ENCODE data around the gene SYT5.

DNA sequence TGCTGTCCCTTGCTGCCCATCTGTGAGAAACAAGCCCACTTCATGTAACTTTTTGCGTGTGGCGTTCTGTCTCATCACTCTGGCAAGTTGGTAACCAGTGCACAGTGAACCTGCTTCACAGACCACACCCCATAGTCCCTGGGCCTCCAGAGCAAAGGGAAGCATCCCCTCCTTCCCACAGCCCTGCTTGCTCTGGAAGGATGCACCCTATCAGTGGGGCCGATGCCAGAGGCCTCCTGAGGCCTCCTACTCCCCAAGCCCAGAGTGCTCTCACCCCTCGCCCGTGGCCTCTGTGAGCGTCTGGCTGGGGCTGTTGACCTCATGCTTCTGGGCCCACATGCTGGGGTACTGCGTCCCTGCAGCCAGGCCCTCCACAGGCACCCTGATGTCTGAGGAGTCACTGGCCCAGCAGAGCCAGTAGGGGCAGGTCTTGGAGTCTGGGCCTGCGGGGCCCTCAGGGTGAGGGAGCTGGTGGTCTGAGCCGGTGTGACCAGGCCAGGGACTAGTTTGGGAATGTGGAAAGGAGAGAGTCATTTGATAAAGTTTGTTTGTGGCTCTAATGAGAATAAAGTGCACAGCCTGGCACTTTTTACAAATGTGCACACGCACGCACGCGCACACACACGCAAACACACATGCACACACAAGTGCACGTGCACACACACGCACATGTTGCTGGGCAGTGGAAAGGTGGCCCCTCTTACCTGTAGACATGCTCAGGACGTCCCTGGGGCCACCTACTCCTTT lies 43.4 kb upstream of the SYT5 start:
- TF ChIP-seq, protein P1, sequence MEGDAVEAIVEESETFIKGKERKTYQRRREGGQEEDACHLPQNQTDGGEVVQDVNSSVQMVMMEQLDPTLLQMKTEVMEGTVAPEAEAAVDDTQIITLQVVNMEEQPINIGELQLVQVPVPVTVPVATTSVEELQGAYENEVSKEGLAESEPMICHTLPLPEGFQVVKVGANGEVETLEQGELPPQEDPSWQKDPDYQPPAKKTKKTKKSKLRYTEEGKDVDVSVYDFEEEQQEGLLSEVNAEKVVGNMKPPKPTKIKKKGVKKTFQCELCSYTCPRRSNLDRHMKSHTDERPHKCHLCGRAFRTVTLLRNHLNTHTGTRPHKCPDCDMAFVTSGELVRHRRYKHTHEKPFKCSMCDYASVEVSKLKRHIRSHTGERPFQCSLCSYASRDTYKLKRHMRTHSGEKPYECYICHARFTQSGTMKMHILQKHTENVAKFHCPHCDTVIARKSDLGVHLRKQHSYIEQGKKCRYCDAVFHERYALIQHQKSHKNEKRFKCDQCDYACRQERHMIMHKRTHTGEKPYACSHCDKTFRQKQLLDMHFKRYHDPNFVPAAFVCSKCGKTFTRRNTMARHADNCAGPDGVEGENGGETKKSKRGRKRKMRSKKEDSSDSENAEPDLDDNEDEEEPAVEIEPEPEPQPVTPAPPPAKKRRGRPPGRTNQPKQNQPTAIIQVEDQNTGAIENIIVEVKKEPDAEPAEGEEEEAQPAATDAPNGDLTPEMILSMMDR (IDR thresholded peaks at IDR 0.05; ENCODE audit: extremely low read depth in 1 of 2, insufficient read depth in 1 of 2, low read depth in 1 of 2, low read length in 2 of 2) = no peak
- TF ChIP-seq POLR2A (IDR thresholded peaks at IDR 0.05; ENCODE audit: low read depth, low read length) (no peak), MYC (IDR thresholded peaks at IDR 0.05; ENCODE audit: low read depth, low read length) (no peak)

Measured in endothelial cell of umbilical vein (primary cell).